H1 (cell line): ENCODE data around the gene IRF2BP2. TPM values are rescaled to one million over a fixed set of nuclear protein-coding genes. Genes with fewer than 3 reads are reported as not detected.

Source experiments
- CTCF ChIA-PET: fragments of 300-600 bp; sonication (Branson Sonifier 250); formaldehyde crosslinking; loops from one replicate; lab custom pipeline; 2021; ENCODE audit not compliant: partially characterized antibody; lab: Charles Lee
- POLR2A ChIA-PET: fragments of 300-600 bp; sonication (Branson Sonifier 250); formaldehyde crosslinking; loops from one replicate; lab custom pipeline; 2021; ENCODE audit warnings: inconsistent platforms; ENCODE audit not compliant: partially characterized antibody; lab: Charles Lee
- DNase-seq, 2 experiments: peaks; one replicate each; pipeline versions ENCODE4 v3.0.0 to v3.0.0-alpha.2; 2010 to 2022; ENCODE audit warnings: low spot score in 2 of 2, low read depth in 1 of 2, mixed read lengths in 1 of 2
- FAIRE-seq: peaks from 2 replicates; lab custom pipeline; 2011; peaks lifted over from hg19 to GRCh38; lab: Jason Lieb, UNC
- H2AFZ ChIP-seq: 2 replicates; pipeline ENCODE4 v1.8.1; 2012; ENCODE audit warnings: low read length, inconsistent platforms
- H2AK5ac ChIP-seq: 2 replicates; pipeline ENCODE4 v1.6.1; 2013; ENCODE audit warnings: low read depth, low read length
- H2BK120ac ChIP-seq: replicated peaks from 2 replicates; pipeline ENCODE3; 2013; ENCODE audit warnings: low read depth, low read length, inconsistent platforms
- H2BK12ac ChIP-seq: 2 replicates; pipeline ENCODE4 v1.6.1; 2013; ENCODE audit warnings: low read depth, low read length
- H2BK15ac ChIP-seq: 2 replicates; pipeline ENCODE4 v1.6.1; 2013; ENCODE audit warnings: low read length
- H2BK20ac ChIP-seq: 2 replicates; pipeline ENCODE4 v1.6.1; 2013; ENCODE audit warnings: low read length
- H2BK5ac ChIP-seq: 2 replicates; pipeline ENCODE4 v1.6.1; 2013; ENCODE audit warnings: low read depth, low read length
- H3K14ac ChIP-seq: 2 replicates; pipeline ENCODE4 v1.6.1; 2013; ENCODE audit warnings: inconsistent platforms; ENCODE audit not compliant: insufficient read length
- H3K18ac ChIP-seq: 2 replicates; pipeline ENCODE4 v1.6.1; 2013; ENCODE audit warnings: low read length; ENCODE audit errors: extremely low read depth
- H3K23ac ChIP-seq: 2 replicates; pipeline ENCODE4 v1.6.1; 2013; ENCODE audit warnings: inconsistent platforms; ENCODE audit not compliant: insufficient read length
- H3K23me2 ChIP-seq: 2 replicates; pipeline ENCODE4 v1.6.1; 2013; ENCODE audit warnings: low read depth, low read length
- H3K27ac ChIP-seq: 2 replicates; pipeline ENCODE4 v1.6.1; 2011; ENCODE audit warnings: low read depth, low read length, inconsistent platforms
- H3K27me3 ChIP-seq, 4 experiments: replicated peaks in 1 of 4; 1 replicate in 1 of 4; 2 replicates in 3 of 4; pipeline versions ENCODE4 v1.6.1 to v1.8.1; 2011 to 2013; ENCODE audit warnings: low read length in 3 of 4, mild to moderate bottlenecking in 3 of 4, inconsistent platforms in 2 of 4, mixed read lengths in 2 of 4, moderate library complexity in 1 of 4; ENCODE audit not compliant: control insufficient read depth in 3 of 4, insufficient read depth in 3 of 4; ENCODE audit errors: extremely low read depth in 1 of 4
- H3K36me3 ChIP-seq, 4 experiments: 2 replicates each; pipeline versions ENCODE4 v1.6.1 to v1.8.1; 2011 to 2013; ENCODE audit warnings: mild to moderate bottlenecking in 4 of 4, low read length in 3 of 4, moderate library complexity in 2 of 4, control low read depth in 1 of 4, inconsistent platforms in 1 of 4; ENCODE audit not compliant: insufficient read depth in 4 of 4, control insufficient read depth in 2 of 4
- H3K4ac ChIP-seq: replicated peaks from 2 replicates; pipeline ENCODE3; 2013; ENCODE audit warnings: low read length, low read depth, mixed read lengths, inconsistent platforms; ENCODE audit not compliant: insufficient read length
- H3K4me1 ChIP-seq, 4 experiments: replicated peaks in 1 of 4; 1 replicate in 1 of 4; 2 replicates in 3 of 4; pipeline versions ENCODE4 v1.6.1 to v1.8.1; 2011 to 2013; ENCODE audit warnings: low read length in 3 of 4, inconsistent platforms in 2 of 4, mixed read lengths in 1 of 4; ENCODE audit not compliant: insufficient read depth in 4 of 4, control insufficient read depth in 3 of 4
- H3K4me2 ChIP-seq, 2 experiments: 2 replicates each; pipeline versions ENCODE4 v1.6.1 to v1.8.1; 2011 to 2013; ENCODE audit warnings: low read depth in 2 of 2, low read length in 2 of 2, control low read depth in 1 of 2, inconsistent platforms in 1 of 2, mild to moderate bottlenecking in 1 of 2; ENCODE audit not compliant: insufficient read depth in 1 of 2
- H3K4me3 ChIP-seq, 4 experiments: fragments of 200-600, 300-600 bp in 1 of 4; sonication (generic), shearing (Covaris generic), sonication (Bioruptor Twin) in 1 of 4; 2 replicates each; pipeline versions ENCODE4 v1.5.1 to v1.8.1; 2011 to 2016; ENCODE audit warnings: low read length in 4 of 4, low read depth in 3 of 4, control low read depth in 2 of 4, inconsistent platforms in 2 of 4, mild to moderate bottlenecking in 2 of 4, mixed read lengths in 1 of 4, moderate library complexity in 1 of 4; ENCODE audit not compliant: insufficient read depth in 2 of 4; ENCODE audit errors: extremely low read depth in 1 of 4
- H3K56ac ChIP-seq: replicated peaks from 2 replicates; pipeline ENCODE3; 2013; ENCODE audit warnings: low read depth, mild to moderate bottlenecking, mixed read lengths, low read length, inconsistent platforms; ENCODE audit not compliant: insufficient read length
- H3K79me1 ChIP-seq: 2 replicates; pipeline ENCODE4 v1.6.1; 2013; ENCODE audit warnings: low read depth, low read length, control low read depth
- H3K79me2 ChIP-seq, 2 experiments: 2 replicates each; pipeline versions ENCODE4 v1.6.1 to v1.8.1; 2012 to 2013; ENCODE audit warnings: low read length in 2 of 2, mild to moderate bottlenecking in 2 of 2, inconsistent platforms in 1 of 2; ENCODE audit not compliant: insufficient read depth in 2 of 2, control insufficient read depth in 1 of 2
- H3K9ac ChIP-seq, 4 experiments: replicated peaks in 1 of 4; 1 replicate in 1 of 4; 2 replicates in 3 of 4; pipeline versions ENCODE4 v1.6.1 to v1.8.1; 2011 to 2013; ENCODE audit warnings: low read depth in 3 of 4, low read length in 3 of 4, control low read depth in 2 of 4, mild to moderate bottlenecking in 2 of 4, moderate library complexity in 2 of 4, inconsistent platforms in 1 of 4; ENCODE audit errors: extremely low read depth in 1 of 4
- H3K9me3 ChIP-seq, 2 experiments: 2 replicates each; pipeline versions ENCODE4 v1.6.1 to v1.8.1; 2012 to 2013; ENCODE audit warnings: mild to moderate bottlenecking in 2 of 2, moderate library complexity in 2 of 2, control low read depth in 1 of 2, inconsistent platforms in 1 of 2, low read depth in 1 of 2, low read length in 1 of 2, mixed read lengths in 1 of 2; ENCODE audit not compliant: insufficient read depth in 2 of 2
- H4K20me1 ChIP-seq, 2 experiments: replicated peaks in 1 of 2; 2 replicates each; pipeline versions ENCODE3 to v1.8.1; 2011 to 2013; ENCODE audit warnings: inconsistent platforms in 2 of 2, low read length in 2 of 2, mild to moderate bottlenecking in 1 of 2; ENCODE audit not compliant: insufficient read depth in 2 of 2, control insufficient read depth in 1 of 2
- H4K5ac ChIP-seq: 2 replicates; pipeline ENCODE4 v1.6.1; 2013; ENCODE audit warnings: low read length, low read depth, mixed read lengths, inconsistent platforms; ENCODE audit not compliant: insufficient read length
- H4K8ac ChIP-seq: 2 replicates; pipeline ENCODE4 v1.8.0; 2013; ENCODE audit warnings: mild to moderate bottlenecking, moderate library complexity, low read length, inconsistent platforms; ENCODE audit not compliant: insufficient read depth; ENCODE audit errors: extremely low read depth
- H4K91ac ChIP-seq: replicated peaks from 2 replicates; pipeline ENCODE3; 2013; ENCODE audit warnings: low read length, mixed read lengths, inconsistent platforms; ENCODE audit not compliant: insufficient read length
- ASH2L ChIP-seq: fragments of 200-600, 300-600 bp; sonication (generic); IDR thresholded peaks from one replicate; pipeline ENCODE4 v1.7.1; 2017; ENCODE audit warnings: low read length
- ATF3 ChIP-seq: IDR thresholded peaks from 2 replicates; pipeline ENCODE4 v1.6.1; 2011; ENCODE audit warnings: low read depth, mild to moderate bottlenecking, low read length; ENCODE audit not compliant: insufficient read depth
- CEBPB ChIP-seq: IDR thresholded peaks from 2 replicates; pipeline ENCODE4 v1.6.1; 2012; ENCODE audit warnings: low read depth, low read length
- FOSL1 ChIP-seq: IDR thresholded peaks from 2 replicates; pipeline ENCODE4 v1.6.1; 2011; ENCODE audit warnings: mild to moderate bottlenecking, low read depth, low read length, moderate library complexity; ENCODE audit not compliant: insufficient read depth
- GTF2F1 ChIP-seq: IDR thresholded peaks from 2 replicates; pipeline ENCODE4 v1.6.1; 2012; ENCODE audit warnings: low read depth, low read length, improper control_type of control experiment, borderline replicate concordance
- HDAC2 ChIP-seq, 2 experiments: fragments of 300-600 bp in 1 of 2; sonication (generic) in 1 of 2; IDR thresholded peaks; 2 replicates each; pipeline ENCODE4 v1.6.1; 2011 to 2012; ENCODE audit warnings: low read depth in 2 of 2, low read length in 2 of 2, mild to moderate bottlenecking in 2 of 2, moderate library complexity in 2 of 2, borderline replicate concordance in 1 of 2, inconsistent platforms in 1 of 2
- HDAC6 ChIP-seq: IDR thresholded peaks from one replicate; pipeline ENCODE4 v1.7.1; 2012; ENCODE audit warnings: low read depth, mild to moderate bottlenecking, inconsistent platforms, low read length, moderate library complexity
- POLR2AphosphoS5 ChIP-seq: IDR thresholded peaks from 2 replicates; pipeline ENCODE4 v1.6.1; 2011; ENCODE audit warnings: low read depth, low read length
- RFX5 ChIP-seq: IDR thresholded peaks from 2 replicates; pipeline ENCODE4 v1.6.1; 2011; ENCODE audit warnings: low read depth, low read length, improper control_type of control experiment, borderline replicate concordance
- SIN3A ChIP-seq, 2 experiments: IDR thresholded peaks in 1 of 2; conservative IDR thresholded peaks in 1 of 2; 2 replicates each; pipeline ENCODE4 v1.6.1; 2011 to 2012; ENCODE audit warnings: low read length in 2 of 2, improper control_type of control experiment in 1 of 2, low read depth in 1 of 2, mild to moderate bottlenecking in 1 of 2
- SIX5 ChIP-seq: IDR thresholded peaks from 2 replicates; pipeline ENCODE4 v1.6.1; 2011; ENCODE audit warnings: mild to moderate bottlenecking, low read depth, low read length
- TAF7 ChIP-seq: optimal IDR thresholded peaks from 2 replicates; pipeline ENCODE3; 2011; ENCODE audit warnings: low read depth, mild to moderate bottlenecking, inconsistent platforms, low read length, moderate library complexity, borderline replicate concordance
- ZNF274 ChIP-seq: IDR thresholded peaks from 2 replicates; pipeline ENCODE4 v1.7.0; 2012; ENCODE audit warnings: low read length, borderline replicate concordance; ENCODE audit errors: extremely low read depth
- WGBS, 2 experiments: shearing (Covaris generic) in 1 of 2; methylation state at CpG; one replicate each; pipeline versions ENCODE4 v1.1.6 to v1.1.7; 2013 to 2015; ENCODE audit warnings: low lambda C conversion rate in 2 of 2, mixed read lengths in 2 of 2, inconsistent platforms in 1 of 2, low coverage in 1 of 2, missing lambda C conversion rate in 1 of 2; ENCODE audit not compliant: insufficient replicate concordance in 2 of 2, insufficient coverage in 1 of 2, insufficient read length in 1 of 2; ENCODE audit errors: extremely low coverage in 1 of 2, missing lambda C conversion rate in 1 of 2; 5-methylcytosine and 5-hydroxymethylcytosine counted together
- polyA plus RNA-seq, 7 experiments: library from polyadenylated mRNA; depleted of rRNA in 3 of 7; stranded (reverse) in 5 of 7; unstranded in 2 of 7; fragments of >200 nt in 5 of 7; fragments of 200-250 nt in 2 of 7; gene quantifications; 1 replicate in 5 of 7; 2 replicates in 1 of 7; 4 replicates in 1 of 7; pipeline versions ENCODE4 v1.2.1 to v1.2.3, GENCODE V29; 2011 to 2013; ENCODE audit warnings: missing spikeins in 2 of 7, mixed read lengths in 2 of 7
- total RNA-seq: library from RNA; stranded (reverse); fragmentation: NEBNext Ultra II Directional; extraction: Animal tissue kit (Norgen Biotek cat#: 25700); gene quantifications from 2 replicates; pipeline ENCODE4 v1.2.1, GENCODE V29; 2021

Gene IRF2BP2
- total and polyA plus RNA-seq, 2 of the 8 experiments (the other 6 are each of a cell fraction or from before 2014, with no cell fraction given), result 24.9 to 67.5 TPM

GRCh38 chr1:234616644-234617043 lies 6.7 kb upstream of the IRF2BP2 start:
- Histone ChIP-seq H3K18ac (no peak overlapping the region), H4K91ac (peak overlapping the region; percentile 13), H2BK20ac (peak overlapping the region; percentile 64; the same call in 1 of the 2 replicates), H3K4me2 (no peak overlapping the region), H3K4ac (peak overlapping the region; percentile 28), H4K20me1 (no peaks in the 10 kb centered on the region), H3K4me1 (peaks cover 5 to 21% (median 16%) of the 10 kb centered on the region in 4 experiments), H3K9ac (no peak overlapping the region), H3K14ac (no peak overlapping the region), H3K27ac (no peak overlapping the region), H3K36me3 (no peaks in the 10 kb centered on the region), H3K4me3 (no peak overlapping the region), H2AK5ac (no peak overlapping the region), H2BK12ac (peak overlapping the region; percentile 81), H4K5ac (no peak overlapping the region), H4K8ac (no peak overlapping the region), H2BK15ac (no peak overlapping the region; the same call in 1 of the 2 replicates), H3K27me3 (no peaks in the 10 kb centered on the region), H3K79me1 (no peaks in the 10 kb centered on the region), H2BK120ac (peak overlapping the region; percentile 10), H3K79me2 (no peaks in the 10 kb centered on the region), H3K9me3 (no peaks in the 10 kb centered on the region), H2BK5ac (no peak overlapping the region; the same call in 1 of the 2 replicates), H2AFZ (no peak overlapping the region), H3K56ac (no peak overlapping the region), H3K23ac (no peak overlapping the region), H3K23me2 (no peaks in the 10 kb centered on the region)
- FAIRE-seq (no peak), DNase-seq (no peak)
- WGBS, 2 experiments, result 81% methylated on average over 2 of the region's 2 CpGs; no CpG with 5 or more reads in 1 of the 2 experiments
- POLR2A ChIA-PET, result interaction anchor here (1.0 to 1.3 kb wide), 3 partner anchors 10 to 110 kb away, joined by 3 read pairs; no protein-coding TSS in a partner anchor
- CTCF ChIA-PET, result interaction anchor here (0.6 to 1.8 kb wide), 10 partner anchors 13 to 472 kb away, joined by 3 to 7 read pairs (median 4); no protein-coding TSS in a partner anchor
- TF ChIP-seq RFX5 (no peak), FOSL1 (no peak), SIX5 (no peak), SIN3A (conservative IDR thresholded peaks at IDR 0.05 in 1 of 2, IDR thresholded peaks at IDR 0.05 in 1 of 2; ENCODE audit: low read depth in 1 of 2, low read length in 2 of 2) (no peak), ASH2L (no peak), GTF2F1 (no peak), POLR2AphosphoS5 (no peak), HDAC6 (no peak), CEBPB (no peak), HDAC2 (IDR thresholded peaks at IDR 0.05; ENCODE audit: borderline replicate concordance in 1 of 2, low read depth in 2 of 2, low read length in 2 of 2) (no peak), ZNF274 (no peak), TAF7 (no peak), ATF3 (no peak)
